GM11168 (cell line): ENCODE data around the gene MICA.
"Not testable (repeated sequence)": the region's sequence is repeated elsewhere in the genome, so short reads cannot be mapped to it uniquely, and the experiment has no call there.

Experiments
- in situ Hi-C: fragments of 300-500 bp; cut with MboI; formaldehyde crosslinking; loops from one replicate; pipeline ENCODE4 v1.12.0; 2022; ENCODE audit warnings: low sequenced_read_pairs; ENCODE audit not compliant: unreplicated experiment

MICA gene

DNA sequence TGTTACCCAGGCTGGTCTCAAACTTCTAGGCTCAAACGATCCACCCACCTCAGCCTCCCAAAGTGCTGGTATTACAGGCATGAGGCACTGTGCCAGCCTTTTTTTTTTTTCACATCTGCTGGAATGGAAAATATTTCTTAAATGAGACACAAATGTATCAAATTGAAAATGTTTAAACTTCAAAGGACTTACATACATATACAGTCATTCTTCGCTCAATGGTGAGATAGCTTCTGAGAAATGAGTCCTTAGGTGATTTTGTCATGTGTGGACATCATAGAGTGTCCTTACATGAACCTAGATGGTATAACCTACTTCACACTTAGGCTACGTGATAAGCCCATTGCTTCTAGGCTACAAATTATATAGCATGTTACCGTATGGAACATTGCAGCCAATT, 43.1 kb downstream of the MICA start:
- in situ Hi-C loops = loop anchor here (10.0 kb wide), 1 partner anchor 252 kb away; no protein-coding TSS in a partner anchor

DNA sequence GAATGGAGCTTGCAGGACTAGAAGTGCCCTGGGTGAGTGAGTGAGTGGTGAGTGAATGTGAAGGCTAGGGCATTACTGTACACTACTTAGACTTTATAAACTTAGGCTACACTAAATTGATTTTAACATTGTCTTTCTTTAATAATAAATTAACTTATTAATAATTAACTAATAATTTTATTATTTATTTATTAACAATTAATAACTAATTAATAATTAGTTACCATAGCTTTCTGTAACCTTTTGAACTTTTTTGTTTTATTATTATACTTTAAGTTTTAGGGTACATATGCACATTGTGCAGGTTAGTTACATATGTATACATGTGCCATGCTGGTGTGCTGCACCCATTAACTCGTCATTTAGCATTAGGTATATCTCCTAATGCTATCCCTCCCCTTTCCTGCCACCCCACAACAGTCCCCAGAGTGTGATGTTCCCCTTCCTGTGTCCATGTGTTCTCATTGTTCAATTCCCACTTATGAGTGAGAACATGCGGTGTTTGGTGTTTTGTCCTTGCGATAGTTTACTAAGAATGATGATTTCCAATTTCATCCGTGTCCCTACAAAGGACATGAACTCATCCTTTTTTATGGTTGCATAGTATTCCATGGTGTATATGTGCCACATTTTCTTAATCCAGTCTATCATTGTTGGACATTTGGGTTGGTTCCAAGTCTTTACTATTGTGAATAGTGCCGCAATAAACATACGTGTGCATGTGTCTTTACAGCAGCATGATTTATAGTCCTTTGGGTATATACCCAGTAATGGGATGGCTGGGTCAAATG, 43.8 kb downstream of the MICA start:
- in situ Hi-C loops = loop anchor here (10.0 kb wide), 1 partner anchor 252 kb away; no protein-coding TSS in a partner anchor

DNA sequence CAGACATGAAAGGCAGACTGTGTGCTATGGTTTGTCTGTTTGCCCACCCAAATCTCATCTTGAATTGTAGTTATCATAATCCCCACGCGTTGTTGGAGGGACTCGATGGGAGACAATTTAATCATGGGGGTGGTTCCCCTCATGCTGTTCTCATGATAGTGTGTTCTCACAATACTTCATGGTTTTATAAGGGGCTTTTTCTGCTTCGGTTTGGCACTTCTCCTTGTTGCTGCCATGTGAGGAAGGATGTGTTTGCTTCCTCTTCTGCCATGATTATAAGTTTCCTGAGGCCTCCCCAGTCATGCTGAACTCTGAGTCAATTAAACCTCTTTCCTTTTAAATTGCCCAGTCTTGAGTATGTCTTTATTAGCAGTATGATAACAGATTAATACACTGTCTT, 47.4 kb downstream of the MICA start:
- in situ Hi-C loops = no loop called here

DNA sequence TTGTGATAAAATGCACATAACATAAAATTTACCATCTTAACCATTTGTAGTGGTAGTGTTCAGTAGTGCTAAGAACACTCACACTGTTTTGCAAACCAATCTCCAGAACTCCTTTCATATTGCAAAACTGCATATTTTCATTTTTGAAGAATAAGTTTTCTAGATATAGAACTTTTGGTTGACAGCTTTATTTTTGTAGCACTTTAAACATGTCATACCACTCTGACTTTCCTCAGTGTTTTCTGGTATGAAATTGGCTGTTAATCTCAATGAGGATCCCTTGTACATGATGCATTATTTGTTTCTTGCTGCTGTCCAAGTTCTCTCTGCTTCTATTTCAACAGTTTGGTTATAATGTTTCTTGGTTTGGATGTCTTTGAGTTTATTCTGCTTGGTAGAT, 49.5 kb downstream of the MICA start:
- in situ Hi-C loops = no loop called here

DNA sequence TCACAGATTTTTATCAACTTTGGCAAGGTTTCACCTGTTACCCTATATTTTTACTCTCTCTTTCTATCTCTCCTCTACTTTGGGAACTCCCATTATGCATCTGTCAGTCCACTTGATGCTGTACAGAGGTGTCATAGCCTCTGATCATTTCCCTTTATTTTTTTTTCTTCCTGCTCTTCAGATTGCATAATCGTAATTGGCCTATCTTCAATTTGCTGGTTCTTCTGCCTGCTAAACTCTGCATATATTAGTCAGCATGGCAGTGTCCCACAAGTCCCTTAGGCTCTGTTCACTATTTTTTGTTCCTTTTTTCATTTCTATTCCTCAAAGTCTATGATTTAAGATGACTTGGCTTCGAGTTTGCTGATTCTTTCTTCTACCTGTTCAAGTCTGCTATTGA, 49.9 kb downstream of the MICA start:
- in situ Hi-C loops = no loop called here

DNA sequence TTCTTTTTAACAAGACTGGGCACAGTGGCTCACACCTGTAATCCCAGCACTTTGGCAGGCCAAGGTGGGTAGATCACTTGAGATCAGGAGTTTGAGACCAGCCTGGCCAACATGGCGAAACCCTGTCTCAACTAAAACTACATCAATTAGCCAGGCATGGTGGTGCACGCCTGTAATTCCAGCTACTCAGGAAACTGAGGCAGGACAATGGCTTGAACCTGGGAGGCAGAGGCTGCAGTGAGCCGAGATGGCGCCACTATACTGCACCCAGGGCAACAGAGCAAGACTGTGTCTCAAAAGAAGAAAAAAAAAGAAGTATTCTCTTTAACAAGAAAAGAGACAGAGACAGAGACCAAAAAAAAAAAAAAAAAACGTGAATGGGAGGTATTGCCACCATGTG, 56.5 kb downstream of the MICA start:
- in situ Hi-C loops = not testable (repeated sequence)

DNA sequence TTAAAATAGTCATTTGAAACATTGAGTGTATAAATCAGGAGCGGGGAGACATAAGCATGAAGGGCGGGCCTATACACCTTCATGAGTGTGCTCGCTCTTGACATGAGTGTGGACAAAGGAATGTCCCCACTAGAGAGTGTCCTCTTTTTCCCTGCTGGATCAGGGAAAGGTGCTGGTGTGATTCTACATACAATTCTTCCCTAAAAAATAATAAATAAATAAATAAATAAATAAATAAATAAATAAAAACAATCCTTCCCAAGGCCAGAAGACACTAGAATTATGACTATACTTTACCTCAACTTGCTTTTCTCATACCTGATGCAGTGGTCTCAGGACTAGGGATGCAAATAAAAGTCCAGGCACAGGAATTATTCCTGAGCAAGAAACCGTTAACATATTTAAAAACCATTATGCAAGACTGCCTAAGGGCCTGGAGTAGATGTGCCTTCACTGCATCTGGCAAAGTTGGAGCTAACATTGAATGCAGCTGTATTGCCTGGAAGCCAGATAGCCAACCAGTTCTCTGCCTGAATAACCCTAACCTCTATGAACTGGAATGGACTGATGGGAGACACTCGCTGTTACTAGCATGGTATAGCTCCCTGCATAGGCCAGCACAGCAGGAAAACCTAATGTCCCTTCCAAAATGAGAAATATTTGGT, 57.1 kb downstream of the MICA start:
- in situ Hi-C loops = no loop called here

DNA sequence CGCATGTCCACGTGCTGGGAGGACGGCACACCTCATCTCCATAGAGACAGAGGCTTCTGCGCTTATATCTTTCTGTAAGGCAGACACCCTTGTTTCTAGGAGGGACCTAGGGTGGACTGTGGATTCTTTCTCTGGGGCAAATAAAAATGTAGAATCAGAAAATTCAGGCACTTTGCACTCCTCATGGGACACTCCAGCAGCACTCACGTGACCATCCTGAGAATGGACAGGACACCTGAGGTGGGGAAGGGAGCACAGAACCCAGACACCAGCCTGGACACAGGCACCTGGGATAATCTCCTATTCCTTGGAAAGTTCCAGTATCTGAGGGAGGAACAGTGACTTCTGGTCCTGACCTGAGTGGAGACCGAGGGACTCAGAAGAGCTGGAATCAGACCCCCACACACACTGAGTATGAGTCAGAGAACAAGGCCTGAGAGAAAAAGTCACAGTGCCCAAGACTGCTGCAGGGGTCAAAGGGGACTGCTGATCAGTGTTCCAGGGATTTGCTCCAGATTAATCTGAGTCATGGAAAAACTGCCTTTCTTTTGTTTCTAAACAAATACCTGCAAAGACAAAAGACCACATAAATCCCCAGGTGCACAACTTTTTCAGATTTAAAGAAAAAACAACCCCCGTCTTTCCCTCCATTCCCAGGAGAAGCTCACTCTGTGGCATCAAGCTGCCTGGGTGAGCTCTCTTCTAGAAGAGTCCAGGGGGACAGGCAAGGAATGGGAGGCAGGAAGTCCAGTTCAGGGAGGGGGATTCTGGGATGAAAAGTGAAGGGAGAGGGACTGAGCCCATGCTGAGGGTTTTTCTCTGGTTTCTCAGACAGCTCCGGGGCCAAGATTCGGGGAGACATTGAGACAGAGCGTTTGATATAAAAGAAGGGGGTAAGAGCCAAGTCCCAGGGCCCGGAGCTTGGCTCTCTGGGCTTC, 58.9 kb downstream of the MICA start:
- in situ Hi-C loops = no loop called here

DNA sequence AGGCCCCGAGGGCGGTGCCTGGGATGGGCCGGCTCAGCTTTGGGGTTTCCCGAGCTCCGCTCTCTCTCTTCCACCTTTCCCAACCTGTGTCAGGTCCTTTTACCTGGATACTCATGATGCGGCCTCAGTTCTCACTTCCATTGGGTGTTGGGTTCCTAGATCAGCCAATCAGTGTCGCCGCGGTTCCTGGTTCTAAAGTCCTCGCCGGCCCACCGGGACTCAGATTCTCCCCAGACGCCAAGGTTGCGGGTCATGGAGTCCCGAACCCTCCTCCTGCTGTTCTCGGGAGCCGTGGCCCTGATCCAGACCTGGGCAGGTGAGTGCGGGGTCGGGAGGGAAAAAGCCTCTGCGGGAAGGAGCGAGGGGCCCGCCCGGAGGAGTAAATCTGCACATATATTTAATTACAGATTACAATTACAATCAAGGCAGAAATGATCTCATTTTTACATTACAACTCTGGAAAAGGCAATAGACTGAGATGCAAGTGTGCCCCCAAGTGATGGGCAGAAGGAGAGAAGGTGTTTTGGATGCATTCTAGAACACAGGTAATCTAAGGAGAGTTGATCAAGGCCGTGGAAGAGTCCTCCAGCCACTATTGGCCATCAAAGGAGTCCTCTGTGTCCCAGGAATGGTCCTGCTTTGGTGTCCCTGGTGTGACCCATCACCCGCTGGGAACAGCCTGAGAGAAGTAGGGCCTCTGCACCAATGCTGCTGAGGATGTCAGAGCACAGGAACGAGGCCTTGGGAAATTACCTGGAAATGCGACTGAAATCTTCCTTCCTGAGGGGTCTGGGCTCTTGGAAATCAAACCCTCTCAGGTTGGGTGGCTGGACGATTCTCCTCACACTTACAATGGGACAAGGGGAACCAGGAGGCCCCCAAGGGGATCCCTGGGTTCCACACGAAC, 59.8 kb downstream of the MICA start:
- in situ Hi-C loops = no loop called here

DNA sequence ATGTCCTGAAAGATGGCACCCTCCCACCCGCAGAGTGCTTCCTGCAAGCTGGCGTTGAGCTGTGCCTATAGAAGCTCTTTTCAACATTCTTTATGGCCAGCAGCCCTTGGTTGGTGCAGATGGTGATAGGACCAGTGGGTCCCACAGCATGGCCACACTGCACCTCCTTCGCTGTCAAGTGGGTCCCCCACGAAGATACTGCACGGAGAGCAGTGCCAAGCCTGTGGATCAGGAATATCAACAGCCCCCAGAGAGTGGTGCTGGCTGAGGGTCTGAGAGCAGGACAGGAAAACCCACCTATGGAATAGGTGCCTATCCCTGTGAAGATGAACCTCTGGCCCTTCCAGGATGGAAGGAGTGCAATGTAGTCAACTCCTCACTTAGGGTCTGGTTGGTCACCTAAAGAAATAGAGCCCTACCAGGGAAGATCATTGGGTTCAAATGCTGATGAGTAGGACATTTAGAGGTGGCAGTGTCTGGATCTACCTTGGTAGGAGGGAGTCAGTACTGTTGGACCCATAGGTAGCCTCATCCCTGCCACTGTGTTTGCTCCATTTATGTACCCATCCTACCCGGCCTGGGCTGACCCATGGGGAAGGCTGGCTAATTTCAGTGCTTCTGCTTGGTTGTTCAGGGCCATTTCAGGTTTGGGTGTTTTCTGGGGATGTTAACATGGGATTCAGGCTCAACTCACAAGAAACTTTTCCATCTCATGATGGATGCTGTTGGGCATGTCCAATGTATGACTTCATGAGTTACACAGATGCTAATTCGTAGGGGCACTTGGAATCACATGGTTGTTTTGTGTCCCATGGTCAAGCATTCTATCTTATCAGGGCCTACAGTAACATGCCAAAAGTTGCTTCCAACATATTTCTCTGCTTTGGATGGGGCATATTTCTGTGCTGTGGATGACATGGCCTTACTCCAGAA, 61.1 kb downstream of the MICA start:
- in situ Hi-C loops = no loop called here
